Lower lobe of right lung (tissue), 2 donors: Measurements from ENCODE around the gene CPSF4. TPM values are rescaled to one million over a fixed set of nuclear protein-coding genes. Genes with fewer than 3 reads are reported as not detected.

Experiments
- ATAC-seq, 2 donors: fragments of 200-7000 bp; cut with Tn5 transposase; one replicate each; pipeline ENCODE4 v1.9.1; 2020 to 2022; ENCODE audit warnings: mild to moderate bottlenecking in 2 of 2, moderate library complexity in 2 of 2
- DNase-seq: peaks from one replicate; pipeline ENCODE4 v3.0.0-alpha.2; 2020
- H3K27ac ChIP-seq: fragments of 200-600 bp; one replicate; pipeline ENCODE4 v1.8.0; 2022
- H3K27me3 ChIP-seq: fragments of 200-600 bp; one replicate; pipeline ENCODE4 v1.8.0; 2022; ENCODE audit warnings: low read depth
- H3K36me3 ChIP-seq: fragments of 200-600 bp; one replicate; pipeline ENCODE4 v1.8.0; 2022; ENCODE audit warnings: mild to moderate bottlenecking
- H3K4me1 ChIP-seq: fragments of 200-600 bp; one replicate; pipeline ENCODE4 v1.8.0; 2022
- H3K4me3 ChIP-seq: fragments of 200-600 bp; one replicate; pipeline ENCODE4 v1.8.0; 2022; ENCODE audit warnings: mild to moderate bottlenecking
- H3K9me3 ChIP-seq: fragments of 200-600 bp; one replicate; pipeline ENCODE4 v1.8.0; 2022
- CTCF ChIP-seq: fragments of 200-600 bp; IDR thresholded peaks from one replicate; pipeline ENCODE4 v1.8.0; 2022; ENCODE audit warnings: antibody characterized with exemption, mild to moderate bottlenecking
- intact Hi-C: fragments of 100-400 bp; cut with DNase I; formaldehyde crosslinking; loops from one replicate; pipeline ENCODE4 v1.11.0; 2022
- total RNA-seq: library from RNA; stranded (reverse); fragmentation: NEBNext Ultra II Directional; extraction: Animal tissue kit (Norgen Biotek cat#: 25700); gene quantifications from one replicate; pipeline ENCODE4 v1.2.1, GENCODE V29; 2021
- donor health status: DM: no; HTN: yes; CAD: no; lungs with severe emphysema.

CPSF4 gene
- total RNA-seq, 1 donor from 2014 or later: 26.8 TPM

GRCh38 chr7:99420213-99420612 is 18.5 kb upstream of the CPSF4 start:
- DNase-seq: no peak
- Histone ChIP-seq H3K36me3 (peaks cover 98% of the 10 kb centered on the region), H3K9me3 (no peaks in the 10 kb centered on the region), H3K27ac (no peak overlapping the region), H3K27me3 (no peaks in the 10 kb centered on the region), H3K4me1 (no peaks in the 10 kb centered on the region), H3K4me3 (no peak overlapping the region)
- intact Hi-C loops: no loop called here
- TF ChIP-seq CTCF: no peak
- ATAC-seq: no peak

GRCh38 chr7:99420986-99421385 is 17.8 kb upstream of the CPSF4 start:
- no peak for TF ChIP-seq CTCF
- ATAC-seq: no peak
- H3K36me3 ChIP-seq: peaks cover 95% of the 10 kb centered on the region
- no peaks in the 10 kb centered on the region for H3K27me3 ChIP-seq
- no peaks in the 10 kb centered on the region for H3K9me3 ChIP-seq
- H3K27ac ChIP-seq: no peak overlapping the region
- no peaks in the 10 kb centered on the region for H3K4me1 ChIP-seq
- intact Hi-C loops: no loop called here
- H3K4me3 ChIP-seq: no peak overlapping the region
- no peak for DNase-seq

- intact Hi-C loops: no loop called here
- Histone ChIP-seq H3K27me3 (no peaks in the 10 kb centered on the region), H3K4me1 (no peaks in the 10 kb centered on the region), H3K27ac (no peak overlapping the region), H3K4me3 (no peak overlapping the region), H3K9me3 (no peaks in the 10 kb centered on the region), H3K36me3 (peaks cover 83% of the 10 kb centered on the region)
- TF ChIP-seq CTCF: no peak
- ATAC-seq (no peak), DNase-seq (no peak)
Measured at GRCh38 chr7:99422186-99422585, 16.6 kb upstream of the CPSF4 start.

- TF ChIP-seq CTCF: no peak
- intact Hi-C loops: no loop called here
- ATAC-seq (no peak), DNase-seq (no peak)
- H3K27me3 ChIP-seq: no peaks in the 10 kb centered on the region
- no peaks in the 10 kb centered on the region for H3K4me1 ChIP-seq
- H3K9me3 ChIP-seq: no peaks in the 10 kb centered on the region
- H3K27ac ChIP-seq: no peak overlapping the region
- H3K4me3 ChIP-seq: no peak overlapping the region
- H3K36me3 ChIP-seq: peaks cover 79% of the 10 kb centered on the region
Measured at GRCh38 chr7:99422625-99423024, 16.1 kb upstream of the CPSF4 start.

- no peaks in the 10 kb centered on the region for H3K4me1 ChIP-seq
- H3K4me3 ChIP-seq: no peak overlapping the region
- H3K9me3 ChIP-seq: no peaks in the 10 kb centered on the region
- intact Hi-C loops: no loop called here
- no peak for DNase-seq
- peak; percentile 7 to 11 for ATAC-seq
- no peaks in the 10 kb centered on the region for H3K27me3 ChIP-seq
- H3K36me3 ChIP-seq: peaks cover 78% of the 10 kb centered on the region
- H3K27ac ChIP-seq: no peak overlapping the region
- TF ChIP-seq CTCF: no peak
Measured at GRCh38 chr7:99424932-99425730, 13.6 kb upstream of the CPSF4 start.
